Astrocyte of the spinal cord (primary cell): Measurements from ENCODE around the gene FKBP6.
"Not testable (repeated sequence)": the region's sequence is repeated elsewhere in the genome, so short reads cannot be mapped to it uniquely, and the experiment has no call there.

ENCODE experiments used
- DNase-seq: peaks from one replicate; pipeline ENCODE4 v3.0.0; 2011; ENCODE audit warnings: low read depth, low spot score
- H3K4me3 ChIP-seq: 2 replicates; pipeline ENCODE4 v1.5.1; 2011; ENCODE audit warnings: low read depth, mild to moderate bottlenecking, low read length, moderate library complexity
- CTCF ChIP-seq: IDR thresholded peaks from 2 replicates; pipeline ENCODE4 v1.5.1; 2012; ENCODE audit warnings: low read depth, mild to moderate bottlenecking, low read length, inconsistent platforms
- in situ Hi-C: cut with HindIII; loops from 2 replicates; pipeline ENCODE4 v1.10.0; 2017; ENCODE audit warnings: low sequenced_read_pairs

The FKBP6 gene

GRCh38 chr7:73394422-73394821 is 66.5 kb downstream of the FKBP6 start:
- in situ Hi-C loops: no loop called here
- no peak overlapping the region for H3K4me3 ChIP-seq
- no peak for TF ChIP-seq CTCF
- no peak for DNase-seq

- in situ Hi-C loops: no loop called here
- no peak for TF ChIP-seq CTCF
- no peak for DNase-seq
- H3K4me3 ChIP-seq: no peak overlapping the region
Measured at GRCh38 chr7:73395538-73396503, 67.9 kb downstream of the FKBP6 start.

- in situ Hi-C loops: no loop called here
- H3K4me3 ChIP-seq: no peak overlapping the region
- DNase-seq: no peak
- TF ChIP-seq CTCF: no peak
Measured at GRCh38 chr7:73397521-73398281, 69.7 kb downstream of the FKBP6 start.

- peak overlapping the region; percentile 4 for H3K4me3 ChIP-seq
- in situ Hi-C loops: not testable (repeated sequence)
- DNase-seq: peak; percentile 76
Measured at GRCh38 chr7:73399185-73400050, 71.5 kb downstream of the FKBP6 start.

- in situ Hi-C loops, DNase-seq, H3K4me3 ChIP-seq: not testable (repeated sequence)
Measured at GRCh38 chr7:73404860-73405259, 76.9 kb downstream of the FKBP6 start.
